IMR-90 (cell line): ENCODE measurements around the gene SCIN.

Experiments
- BHLHE40 ChIP-seq: fragments of 150-350 bp; IDR thresholded peaks from 2 replicates; pipeline ENCODE4 v1.6.1; 2016; ENCODE audit warnings: mild to moderate bottlenecking, low read depth, low read length
- CEBPB ChIP-seq: IDR thresholded peaks from 2 replicates; pipeline ENCODE4 v1.6.1; 2012; ENCODE audit warnings: low read depth, low read length, improper control_type of control experiment
- CTCF ChIP-seq: conservative IDR thresholded peaks from 2 replicates; pipeline ENCODE4 v1.5.1; 2012; ENCODE audit warnings: mild to moderate bottlenecking, low read depth, low read length, improper control_type of control experiment
- POLR2A ChIP-seq: IDR thresholded peaks from 2 replicates; pipeline ENCODE4 v1.6.1; 2012; ENCODE audit warnings: mild to moderate bottlenecking, low read depth, low read length
- SMC3 ChIP-seq: fragments of 150-350 bp; IDR thresholded peaks from 2 replicates; pipeline ENCODE4 v1.6.1; 2016; ENCODE audit warnings: low read depth, mild to moderate bottlenecking, antibody characterized with exemption, low read length, moderate library complexity

DNA sequence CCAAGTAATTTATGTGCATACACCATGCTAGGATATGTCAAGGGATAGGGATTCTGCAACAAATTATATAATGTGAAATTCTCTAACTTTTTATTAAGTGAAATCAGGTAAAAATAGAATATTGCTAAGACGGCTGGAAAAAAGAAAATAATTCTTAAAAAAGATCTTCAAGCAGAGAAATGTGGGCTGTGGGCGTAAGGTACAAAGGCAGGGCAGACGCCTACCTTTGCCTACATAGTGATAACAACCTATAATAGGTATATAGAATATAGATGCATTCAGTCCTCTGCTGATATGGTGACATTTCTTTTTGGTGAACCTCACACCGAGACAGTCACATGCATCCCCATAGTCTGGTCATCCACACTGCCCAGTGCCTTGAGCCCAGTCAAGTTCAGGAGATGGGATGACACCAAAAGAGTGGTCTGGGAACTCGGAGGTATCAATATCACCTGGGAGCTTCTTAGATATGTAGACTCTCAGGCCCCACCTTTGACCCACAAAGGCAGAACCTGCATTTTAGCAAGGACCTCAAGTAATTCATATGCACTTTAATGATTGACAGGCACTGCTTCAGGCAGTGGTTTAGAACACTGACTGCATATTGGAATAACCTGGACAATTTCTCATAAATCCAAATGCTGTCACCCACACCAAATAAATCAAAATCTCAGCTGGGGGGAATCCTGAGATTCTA, 59.4 kb downstream of the SCIN start:
- TF ChIP-seq SMC3 (no peak), CTCF (no peak), BHLHE40 (no peak), POLR2A (no peak), CEBPB (no peak)
